Activated CD4-positive, alpha-beta T cell treated with anti-CD3 and anti-CD28 coated beads for 48 hours (primary cell): ENCODE results near the gene B3GNT5.

Experiments used
- DNase-seq: peaks from one replicate; pipeline ENCODE4 v3.0.0-alpha.2; 2020

The B3GNT5 gene

DNA sequence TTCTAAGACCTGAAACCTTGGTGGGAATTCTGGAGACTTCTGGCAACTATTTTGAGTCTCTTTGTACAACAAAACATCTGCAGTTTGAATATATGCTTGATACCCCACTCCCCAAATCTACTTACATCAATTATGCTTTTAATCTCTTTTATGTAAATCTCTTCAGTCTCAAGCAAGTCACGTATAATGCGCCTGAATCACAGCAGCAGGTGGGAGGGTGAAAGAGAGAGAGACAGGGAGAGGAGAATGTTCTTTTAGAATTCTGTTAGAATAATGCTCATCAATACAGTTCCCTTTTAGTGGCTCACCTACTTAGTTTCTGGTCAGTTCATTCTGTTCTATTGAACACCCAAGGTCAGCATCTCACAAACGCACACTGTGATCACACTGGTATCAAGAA is 22.2 kb upstream of the B3GNT5 start:
- no peak for DNase-seq

- DNase-seq = no peak
These were observed 19.1 kb upstream of the B3GNT5 start for GRCh38 chr3:183233966-183234365.

- DNase-seq = no peak
These were observed 14.0 kb upstream of the B3GNT5 start for GRCh38 chr3:183239046-183239445.

DNA sequence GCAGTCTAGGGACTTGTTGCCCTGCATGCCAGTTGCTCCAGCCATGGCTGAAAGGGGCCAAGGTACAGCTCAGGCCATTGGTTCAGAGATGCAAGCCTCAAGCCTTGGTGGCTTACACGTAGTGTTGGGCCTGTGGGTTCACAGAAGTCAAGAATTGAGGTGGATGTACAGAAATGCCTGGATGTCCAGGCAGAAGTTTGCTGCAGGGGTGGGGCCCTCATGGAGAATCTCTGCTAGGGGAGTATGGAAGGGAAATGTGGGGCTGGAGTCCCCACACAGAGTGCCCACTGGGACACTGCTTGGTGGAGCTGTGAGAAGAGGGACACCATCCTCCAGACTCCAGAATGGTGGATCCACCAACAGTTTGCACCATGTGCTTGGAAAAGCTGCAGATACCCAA is 10.6 kb upstream of the B3GNT5 start:
- no peak for DNase-seq

- DNase-seq = no peak
These were observed 8.8 kb upstream of the B3GNT5 start for GRCh38 chr3:183244219-183244618.

- no peak for DNase-seq
These were observed 8.0 kb upstream of the B3GNT5 start for GRCh38 chr3:183244981-183245476.

- DNase-seq = no peak
These were observed 6.0 kb upstream of the B3GNT5 start for GRCh38 chr3:183247011-183247589.

- DNase-seq = no peak
These were observed 3.9 kb upstream of the B3GNT5 start for GRCh38 chr3:183249006-183249718.

GRCh38 chr3:183252118-183252782 is 803 bp upstream of the B3GNT5 start:
- no peak for DNase-seq

DNA sequence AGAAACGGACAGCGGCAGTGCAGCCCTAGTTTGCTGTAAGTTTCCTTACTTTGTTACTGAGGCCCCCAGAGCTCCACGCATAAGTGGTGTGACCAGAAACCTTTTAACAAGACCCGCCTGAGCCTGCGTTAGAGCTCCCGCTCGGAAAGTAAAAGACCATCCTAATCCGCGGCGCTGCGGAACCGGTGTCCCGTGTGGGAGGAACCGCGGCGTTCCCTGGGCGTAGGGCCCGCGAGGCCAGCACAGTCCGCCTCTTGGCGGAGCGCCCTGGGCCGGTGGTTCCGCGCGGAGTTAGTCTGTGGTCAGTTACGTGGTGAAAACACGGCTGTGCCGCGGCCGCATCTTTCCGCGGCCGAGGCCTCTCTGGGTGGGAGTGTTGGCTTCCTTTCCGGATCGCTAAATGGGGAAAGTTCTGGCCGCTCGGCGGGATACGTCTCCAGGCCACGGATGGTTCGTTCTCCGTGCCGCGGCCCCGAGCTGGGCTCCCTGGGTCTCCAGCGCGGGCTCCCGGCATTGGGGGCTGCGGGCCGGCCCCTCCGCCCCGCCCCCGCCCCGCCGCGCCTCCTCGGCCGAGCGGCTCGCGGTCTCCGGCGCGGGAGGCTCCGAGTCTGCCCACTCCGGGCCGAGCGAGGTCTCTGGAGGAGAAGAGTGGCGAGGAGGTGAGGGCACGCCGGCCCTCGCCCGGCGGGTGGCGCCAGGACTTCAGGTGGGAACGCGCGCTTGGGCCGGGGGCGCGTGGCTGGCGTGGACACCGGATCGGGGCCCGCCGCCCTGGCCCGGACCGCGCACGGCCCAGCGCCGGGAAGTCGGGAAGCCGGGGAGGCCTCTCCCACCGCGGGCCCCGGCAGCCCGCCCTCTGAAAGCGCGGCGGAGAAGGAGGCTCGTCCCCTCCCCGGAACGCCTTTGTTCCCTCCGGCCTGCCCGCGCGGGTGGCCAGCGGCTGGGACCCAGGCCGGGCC is 754 bp downstream of the B3GNT5 start:
- peak; percentile 41 for DNase-seq

DNA sequence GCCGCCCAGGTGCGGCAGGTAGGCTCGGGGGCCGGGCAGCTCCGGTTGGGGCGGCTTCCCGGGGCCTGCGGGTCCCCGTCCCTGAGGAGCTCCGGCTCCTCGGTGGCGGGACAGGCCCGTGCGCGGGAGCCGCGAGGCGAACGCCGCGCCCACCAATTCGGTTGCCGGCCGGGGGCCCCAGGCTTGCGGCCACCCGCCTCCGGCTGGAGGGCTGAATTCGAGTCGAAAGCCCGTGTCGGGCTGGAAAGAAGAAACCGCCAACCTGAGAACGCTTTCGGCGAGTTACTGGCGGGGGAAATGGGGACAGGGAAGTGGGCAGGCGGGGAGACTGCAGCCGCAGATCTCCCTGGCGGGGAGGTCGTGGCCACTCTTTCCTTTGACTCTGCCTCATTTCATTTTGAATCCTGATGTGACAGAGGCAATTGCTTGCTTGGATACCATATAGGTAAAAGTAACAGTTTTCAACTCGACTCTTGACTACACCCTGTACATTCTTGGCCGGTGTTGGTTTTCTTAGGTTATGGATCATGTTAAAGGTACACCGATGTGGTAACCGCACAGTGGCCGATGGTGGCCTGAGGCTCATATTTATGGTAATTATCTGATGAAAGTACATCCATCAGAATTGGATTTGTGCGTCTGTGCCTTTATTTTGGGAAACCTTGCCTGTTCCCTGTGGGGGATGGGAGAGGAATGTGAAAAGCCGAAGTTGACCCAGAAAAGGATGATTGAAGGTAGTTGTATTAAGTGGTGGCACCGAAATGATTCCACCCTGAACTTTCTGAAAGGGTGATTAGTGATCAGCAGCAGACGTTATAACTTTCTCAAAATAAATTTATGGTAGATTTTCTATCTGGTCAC is 1.7 kb downstream of the B3GNT5 start:
- DNase-seq = peak; percentile 38

DNA sequence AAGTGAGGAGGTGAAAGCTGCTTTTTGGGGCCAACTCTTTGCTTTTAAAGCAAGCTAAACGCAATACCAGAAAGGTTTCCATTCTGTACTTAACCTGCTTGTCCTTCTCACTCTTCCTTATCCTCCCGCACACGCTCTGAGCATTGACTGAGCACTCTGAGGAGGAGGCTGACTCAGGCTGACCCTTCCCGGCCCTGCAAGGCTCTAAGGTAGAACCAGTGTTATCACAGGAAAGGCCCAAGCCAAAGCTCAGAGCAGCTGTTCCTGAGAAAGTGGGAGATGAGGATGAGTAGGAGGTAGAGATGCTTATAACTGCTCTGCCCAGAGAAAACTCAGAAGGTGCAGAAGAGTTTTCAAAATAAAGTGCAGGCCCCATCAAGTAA is 2.3 kb downstream of the B3GNT5 start:
- DNase-seq = peak; percentile 46

GRCh38 chr3:183259087-183259486 is 6.0 kb downstream of the B3GNT5 start:
- DNase-seq = no peak

- DNase-seq = no peak
These were observed 6.6 kb downstream of the B3GNT5 start for GRCh38 chr3:183259621-183260020.

- no peak for DNase-seq
These were observed 7.3 kb downstream of the B3GNT5 start for GRCh38 chr3:183260167-183260904.

GRCh38 chr3:183261151-183261724 is 8.2 kb downstream of the B3GNT5 start:
- DNase-seq = no peak

DNA sequence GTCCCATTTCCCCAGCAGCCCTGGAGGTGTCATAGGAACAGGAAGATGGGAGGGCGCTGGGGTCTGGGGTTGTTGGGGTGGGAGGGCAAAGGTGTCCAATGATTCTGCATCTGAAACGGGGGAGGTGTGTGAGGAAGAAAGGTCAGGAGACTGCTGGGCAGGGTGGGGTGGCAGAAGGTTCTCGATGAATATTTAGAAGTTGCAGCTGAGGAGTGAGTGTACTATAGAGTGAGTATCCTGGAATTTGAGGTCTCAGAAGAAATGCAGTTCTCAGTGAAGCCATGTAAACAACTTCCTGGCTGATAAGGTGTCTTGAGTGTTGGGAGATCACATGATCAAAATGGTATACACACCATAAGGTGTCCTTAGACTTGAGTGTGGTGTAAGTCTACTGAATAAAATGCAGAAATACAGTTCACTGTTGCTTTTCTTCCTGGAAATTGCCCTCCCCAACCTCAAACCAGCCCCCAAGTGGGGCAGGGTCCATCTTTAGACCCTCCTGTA is 9.9 kb downstream of the B3GNT5 start:
- no peak for DNase-seq

DNA sequence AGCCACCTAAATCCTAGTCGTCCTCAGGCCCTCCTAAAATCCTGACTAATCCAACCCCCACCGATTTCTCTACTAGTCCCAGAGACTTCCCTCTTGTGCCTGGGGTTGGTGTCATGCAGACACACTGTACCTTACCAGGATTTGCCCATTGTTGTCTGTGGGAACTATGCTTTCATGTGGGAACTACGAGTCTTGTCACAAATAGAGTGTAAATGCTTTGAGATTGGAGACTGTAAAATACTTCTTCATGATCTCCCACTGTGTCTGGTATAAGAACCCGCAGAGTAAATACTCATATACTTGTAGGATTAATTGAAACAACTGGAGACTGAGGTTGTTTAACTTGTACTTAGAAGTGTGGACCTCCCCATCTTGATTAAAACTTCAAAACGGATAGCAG is 11.2 kb downstream of the B3GNT5 start:
- DNase-seq = no peak

- DNase-seq = no peak
These were observed 12.1 kb downstream of the B3GNT5 start for GRCh38 chr3:183265157-183265642.

GRCh38 chr3:183265834-183266417 is 12.9 kb downstream of the B3GNT5 start:
- DNase-seq = peak; percentile 75
